Colonic mucosa (tissue), 4 donors: ENCODE results near the gene TK1. TPM values are rescaled to one million over a fixed set of nuclear protein-coding genes. Genes with fewer than 3 reads are reported as not detected.

Source experiments
- DNase-seq: peaks from one replicate; pipeline ENCODE4 v3.0.0-alpha.2; 2020
- H3K27ac ChIP-seq: fragments of 200-600 bp; one replicate; pipeline ENCODE4 v1.8.0; 2021
- H3K27me3 ChIP-seq: fragments of 200-600 bp; one replicate; pipeline ENCODE4 v1.8.0; 2021
- H3K36me3 ChIP-seq: fragments of 200-600 bp; one replicate; pipeline ENCODE4 v1.8.0; 2021
- H3K4me1 ChIP-seq: fragments of 200-600 bp; one replicate; pipeline ENCODE4 v1.8.0; 2021; ENCODE audit warnings: mild to moderate bottlenecking
- H3K4me3 ChIP-seq: fragments of 200-600 bp; one replicate; pipeline ENCODE4 v1.8.0; 2021
- H3K9ac ChIP-seq, 2 donors: one replicate each; pipeline ENCODE4 v1.7.0; 2013; ENCODE audit warnings: control low read depth in 2 of 2, low read depth in 2 of 2, low read length in 2 of 2
- H3K9me3 ChIP-seq: fragments of 200-600 bp; one replicate; pipeline ENCODE4 v1.8.0; 2021
- CTCF ChIP-seq: fragments of 200-600 bp; IDR thresholded peaks from one replicate; pipeline ENCODE4 v1.8.0; 2022; ENCODE audit warnings: antibody characterized with exemption, mild to moderate bottlenecking
- intact Hi-C: fragments of 100-400 bp; cut with DNase I; formaldehyde crosslinking; loops from one replicate; pipeline ENCODE4 v1.14.1; 2022
- total RNA-seq, 2 donors: library from RNA; stranded (reverse); fragmentation: NEBNext Ultra II Directional in 1 of 2; extraction: Animal tissue kit (Norgen Biotek cat#: 25700) in 1 of 2; gene quantifications; one replicate each; pipeline ENCODE4 v1.2.1, GENCODE V29; 2021
- donor health status: healthy.
- donor health status: DM: no; HTN: no; CAD: no.
- donor health status: DM: no; HTN: no; CAD: no.

Gene TK1
- total RNA-seq, 2 donors from 2014 or later = 37.7 to 135 TPM

GRCh38 chr17:78168242-78168902, 18.5 kb downstream of the TK1 start, which contains the start of gene SYNGR2:
TSS of gene SYNGR2 (plus strand) at chr17:78168581. CDS start at chr17:78168617, 36 bp downstream.
- peak; percentile 89 for DNase-seq
- H3K27me3 ChIP-seq = no peaks in the 10 kb centered on the region
- peak within 1 kb of the TSS; percentile 69 for H3K4me3 ChIP-seq
- H3K36me3 ChIP-seq = no peaks in the 10 kb centered on the region
- intact Hi-C loops = no loop called here
- H3K4me1 ChIP-seq = peaks cover 35% of the 10 kb centered on the region
- peak within 1 kb of the TSS; percentile 91 to 96 for H3K9ac ChIP-seq
- no peaks in the 10 kb centered on the region for H3K9me3 ChIP-seq
- TF ChIP-seq CTCF = no peak
- peak within 1 kb of the TSS; percentile 78 for H3K27ac ChIP-seq

- DNase-seq = peak; percentile 63
- Histone ChIP-seq H3K9me3 (no peaks in the 10 kb centered on the region), H3K4me3 (no peak overlapping the region), H3K27me3 (no peaks in the 10 kb centered on the region), H3K36me3 (no peaks in the 10 kb centered on the region), H3K4me1 (peaks cover 16% of the 10 kb centered on the region), H3K27ac (no peak overlapping the region), H3K9ac (no peak overlapping the region)
- TF ChIP-seq CTCF = no peak
- intact Hi-C loops = no loop called here
These were observed 20.4 kb downstream of the TK1 start for GRCh38 chr17:78166416-78166815.

- peaks cover 5% of the 10 kb centered on the region for H3K4me1 ChIP-seq
These were observed 21.9 kb downstream of the TK1 start for GRCh38 chr17:78164748-78165607.

GRCh38 chr17:78163881-78164747, 22.7 kb downstream of the TK1 start:
- no peak overlapping the region for H3K4me3 ChIP-seq
- intact Hi-C loops = no loop called here
- no peaks in the 10 kb centered on the region for H3K27me3 ChIP-seq
- H3K9ac ChIP-seq = no peak overlapping the region
- TF ChIP-seq CTCF = no peak
- no peak overlapping the region for H3K27ac ChIP-seq
- no peaks in the 10 kb centered on the region for H3K9me3 ChIP-seq
- H3K36me3 ChIP-seq = no peaks in the 10 kb centered on the region
- no peaks in the 10 kb centered on the region for H3K4me1 ChIP-seq
- DNase-seq = no peak

More at GRCh38 chr17:78164748-78165607, 21.9 kb downstream of the TK1 start:
- no peak overlapping the region for H3K27ac ChIP-seq
- intact Hi-C loops = no loop called here
- no peaks in the 10 kb centered on the region for H3K9me3 ChIP-seq
- H3K36me3 ChIP-seq = no peaks in the 10 kb centered on the region
- H3K9ac ChIP-seq = no peak overlapping the region
- no peak overlapping the region for H3K4me3 ChIP-seq
- DNase-seq = no peak
- H3K27me3 ChIP-seq = no peaks in the 10 kb centered on the region
- TF ChIP-seq CTCF = no peak

GRCh38 chr17:78159575-78160158, 27.2 kb downstream of the TK1 start:
- no peaks in the 10 kb centered on the region for H3K36me3 ChIP-seq
- no peak overlapping the region for H3K9ac ChIP-seq
- TF ChIP-seq CTCF = no peak
- no peak overlapping the region for H3K27ac ChIP-seq
- H3K4me1 ChIP-seq = peaks cover 4% of the 10 kb centered on the region
- no peaks in the 10 kb centered on the region for H3K27me3 ChIP-seq
- DNase-seq = no peak
- H3K4me3 ChIP-seq = no peak overlapping the region
- H3K9me3 ChIP-seq = no peaks in the 10 kb centered on the region
- intact Hi-C loops = no loop called here
